Glutamatergic neuron (in vitro differentiated cells): Measurements from ENCODE around the gene PDCD5. TPM values are rescaled to one million over a fixed set of nuclear protein-coding genes. Genes with fewer than 3 reads are reported as not detected.

Source experiments
- DNase-seq: peaks from one replicate; pipeline ENCODE4 v3.0.0; 2022
- H3K27ac Mint-ChIP-seq: one replicate; pipeline ENCODE4 v1.8.0; 2020; ENCODE audit warnings: mild to moderate bottlenecking, mixed read lengths, inconsistent platforms; ENCODE audit not compliant: unreplicated experiment
- H3K27me3 Mint-ChIP-seq: one replicate; pipeline ENCODE4 v1.8.0; 2020; ENCODE audit warnings: mild to moderate bottlenecking, moderate library complexity, mixed read lengths, inconsistent platforms; ENCODE audit not compliant: unreplicated experiment
- H3K36me3 Mint-ChIP-seq: one replicate; pipeline ENCODE4 v1.8.0; 2020; ENCODE audit warnings: mild to moderate bottlenecking, mixed read lengths, inconsistent platforms; ENCODE audit not compliant: unreplicated experiment
- H3K4me1 Mint-ChIP-seq: one replicate; pipeline ENCODE4 v1.8.0; 2020; ENCODE audit warnings: mild to moderate bottlenecking, low read depth, mixed read lengths, inconsistent platforms; ENCODE audit not compliant: unreplicated experiment
- H3K4me3 Mint-ChIP-seq: one replicate; pipeline ENCODE4 v1.8.0; 2020; ENCODE audit warnings: mild to moderate bottlenecking, mixed read lengths, inconsistent platforms; ENCODE audit not compliant: unreplicated experiment
- H3K9me3 Mint-ChIP-seq: one replicate; pipeline ENCODE4 v1.8.0; 2020; ENCODE audit warnings: mild to moderate bottlenecking, moderate library complexity, mixed read lengths, inconsistent platforms; ENCODE audit not compliant: unreplicated experiment
- CTCF ChIP-seq: fragments of 200-600 bp; sonication (generic); IDR thresholded peaks from one replicate; pipeline ENCODE4 v1.5.0; 2021; ENCODE audit not compliant: partially characterized antibody, unreplicated experiment
- total RNA-seq: library from RNA; stranded (reverse); fragmentation: NEBNext Ultra II Directional; extraction: Animal tissue kit (Norgen Biotek cat#: 25700); gene quantifications from one replicate; pipeline ENCODE4 v1.2.1, GENCODE V29; 2021; ENCODE audit not compliant: unreplicated experiment

PDCD5 gene
- total RNA-seq, 1 donor from 2014 or later, result 122 TPM

- Mint-ChIP-seq H3K36me3 (peaks cover 15% of the 10 kb centered on the region), H3K4me3 (no peak overlapping the region), H3K27ac (no peak overlapping the region), H3K4me1 (peaks cover 2% of the 10 kb centered on the region), H3K27me3 (peaks cover 2% of the 10 kb centered on the region), H3K9me3 (peaks cover 2% of the 10 kb centered on the region)
- no peak for TF ChIP-seq CTCF
- DNase-seq, result no peak
Measured at GRCh38 chr19:32615569-32615968, 34.6 kb downstream of the PDCD5 start.

- DNase-seq, result no peak
- H3K36me3 Mint-ChIP-seq, result peaks cover 11% of the 10 kb centered on the region
- H3K4me1 Mint-ChIP-seq, result peaks cover 2% of the 10 kb centered on the region
- peaks cover 1% of the 10 kb centered on the region for H3K27me3 Mint-ChIP-seq
- no peak for TF ChIP-seq CTCF
- no peak overlapping the region for H3K4me3 Mint-ChIP-seq
- H3K27ac Mint-ChIP-seq, result no peak overlapping the region
- no peaks in the 10 kb centered on the region for H3K9me3 Mint-ChIP-seq
Measured at GRCh38 chr19:32619051-32619685, 38.2 kb downstream of the PDCD5 start.

GRCh38 chr19:32622002-32622401 is 41.0 kb downstream of the PDCD5 start:
- Mint-ChIP-seq H3K36me3 (peaks cover 11% of the 10 kb centered on the region), H3K4me3 (no peak overlapping the region), H3K27me3 (peaks cover 1% of the 10 kb centered on the region), H3K4me1 (peaks cover 2% of the 10 kb centered on the region), H3K27ac (peak overlapping the region; percentile 73), H3K9me3 (no peaks in the 10 kb centered on the region)
- DNase-seq, result no peak
- TF ChIP-seq CTCF, result no peak

- Mint-ChIP-seq H3K9me3 (no peaks in the 10 kb centered on the region), H3K4me3 (no peak overlapping the region), H3K27ac (no peak overlapping the region), H3K36me3 (peaks cover 11% of the 10 kb centered on the region), H3K27me3 (peaks cover 1% of the 10 kb centered on the region), H3K4me1 (peaks cover 2% of the 10 kb centered on the region)
- no peak for DNase-seq
- TF ChIP-seq CTCF, result no peak
Measured at GRCh38 chr19:32624410-32624809, 43.4 kb downstream of the PDCD5 start.

- H3K9me3 Mint-ChIP-seq, result no peaks in the 10 kb centered on the region
- H3K27ac Mint-ChIP-seq, result no peak overlapping the region
- H3K36me3 Mint-ChIP-seq, result peaks cover 6% of the 10 kb centered on the region
- DNase-seq, result no peak
- TF ChIP-seq CTCF, result no peak
- H3K27me3 Mint-ChIP-seq, result peaks cover 1% of the 10 kb centered on the region
- no peak overlapping the region for H3K4me3 Mint-ChIP-seq
- peaks cover 2% of the 10 kb centered on the region for H3K4me1 Mint-ChIP-seq
Measured at GRCh38 chr19:32626969-32627368, 46.0 kb downstream of the PDCD5 start.
